Fibroblast of gingiva (primary cell): ENCODE data around the gene TMEM200C.

Source experiments
- DNase-seq: peaks from one replicate; pipeline ENCODE4 v3.0.0-alpha.2; 2011; ENCODE audit warnings: low read depth

TMEM200C gene

GRCh38 chr18:5895299-5895875 is at the start of gene TMEM200C:
Gene TMEM200C, minus strand, starts transcription at chr18:5895522. Its CDS starts 3,459 bp downstream, at chr18:5892063.
- no peak for DNase-seq

- no peak for DNase-seq
Measured at GRCh38 chr18:5944448-5944847, 49.1 kb upstream of the TMEM200C start.

- DNase-seq: no peak
Measured at GRCh38 chr18:5943514-5943913, 48.2 kb upstream of the TMEM200C start.

GRCh38 chr18:5942591-5942990 is 47.3 kb upstream of the TMEM200C start:
- DNase-seq: no peak

GRCh38 chr18:5941890-5942289 is 46.6 kb upstream of the TMEM200C start:
- no peak for DNase-seq

GRCh38 chr18:5939801-5940667 is 44.7 kb upstream of the TMEM200C start:
- DNase-seq: no peak

- DNase-seq: no peak
Measured at GRCh38 chr18:5937795-5938194, 42.5 kb upstream of the TMEM200C start.

- no peak for DNase-seq
Measured at GRCh38 chr18:5937121-5937520, 41.8 kb upstream of the TMEM200C start.

- DNase-seq: no peak
Measured at GRCh38 chr18:5930789-5931188, 35.5 kb upstream of the TMEM200C start.

- no peak for DNase-seq
Measured at GRCh38 chr18:5918205-5918858, 23.0 kb upstream of the TMEM200C start.

GRCh38 chr18:5914951-5915350 is 19.6 kb upstream of the TMEM200C start:
- DNase-seq: no peak

GRCh38 chr18:5914016-5914415 is 18.7 kb upstream of the TMEM200C start:
- DNase-seq: no peak

- no peak for DNase-seq
Measured at GRCh38 chr18:5912566-5912965, 17.2 kb upstream of the TMEM200C start.

- DNase-seq: no peak
Measured at GRCh38 chr18:5909125-5909524, 13.8 kb upstream of the TMEM200C start.

- no peak for DNase-seq
Measured at GRCh38 chr18:5903386-5903785, 8.1 kb upstream of the TMEM200C start.

GRCh38 chr18:5900262-5900661 is 4.9 kb upstream of the TMEM200C start:
- DNase-seq: no peak

- no peak for DNase-seq
Measured at GRCh38 chr18:5899835-5900234, 4.5 kb upstream of the TMEM200C start.

- no peak for DNase-seq
Measured at GRCh38 chr18:5895876-5896740, 786 bp upstream of the TMEM200C start.

- no peak for DNase-seq
Measured at GRCh38 chr18:5894611-5895298, 567 bp downstream of the TMEM200C start.

GRCh38 chr18:5893956-5894610 is 1.2 kb downstream of the TMEM200C start:
- DNase-seq: no peak
